Lung (tissue), 12 donors: ENCODE measurements around the gene FAM161B. TPM values are rescaled to one million over a fixed set of nuclear protein-coding genes. Genes with fewer than 3 reads are reported as not detected.
"Not testable (repeated sequence)": the region's sequence is repeated elsewhere in the genome, so short reads cannot be mapped to it uniquely, and the experiment has no call there.

ENCODE experiments used
- ATAC-seq: fragments of 200-7000 bp; cut with Tn5 transposase; one replicate; pipeline ENCODE4 v1.9.1; 2020; ENCODE audit warnings: moderate number of reproducible peaks; ENCODE audit not compliant: insufficient read depth, low FRiP score
- DNase-seq, 3 donors: peaks; one replicate each; pipeline ENCODE4 v3.0.0-alpha.2; 2013 to 2017
- H3K27ac ChIP-seq, 2 donors: one replicate each; pipeline ENCODE4 v1.5.1; 2013; ENCODE audit warnings: mild to moderate bottlenecking in 2 of 2, moderate library complexity in 2 of 2, control low read depth in 1 of 2, inconsistent platforms in 1 of 2, low read depth in 1 of 2, low read length in 1 of 2
- H3K27me3 ChIP-seq, 3 donors: one replicate each; pipeline ENCODE4 v1.5.1; 2013; ENCODE audit warnings: low read length in 2 of 3; ENCODE audit not compliant: control insufficient read depth in 3 of 3, insufficient read depth in 3 of 3
- H3K36me3 ChIP-seq, 4 donors: one replicate each; pipeline ENCODE4 v1.5.1; 2013; ENCODE audit warnings: low read length in 4 of 4, mild to moderate bottlenecking in 1 of 4, moderate library complexity in 1 of 4; ENCODE audit not compliant: control insufficient read depth in 4 of 4, insufficient read depth in 4 of 4
- H3K4me1 ChIP-seq, 5 donors: one replicate each; pipeline ENCODE4 v1.5.1; 2013; ENCODE audit warnings: low read length in 5 of 5, mild to moderate bottlenecking in 2 of 5, moderate library complexity in 1 of 5; ENCODE audit not compliant: control insufficient read depth in 5 of 5, insufficient read depth in 5 of 5
- H3K4me3 ChIP-seq: one replicate; pipeline ENCODE4 v1.5.1; 2013; ENCODE audit warnings: mild to moderate bottlenecking, control low read depth, moderate library complexity
- H3K9ac ChIP-seq, 2 donors: one replicate each; pipeline ENCODE4 v1.5.1; 2013; ENCODE audit warnings: low read length in 2 of 2, control low read depth in 1 of 2; ENCODE audit not compliant: insufficient read depth in 1 of 2
- H3K9me3 ChIP-seq, 4 donors: one replicate each; pipeline ENCODE4 v1.5.1; 2013; ENCODE audit warnings: low read length in 3 of 4, mild to moderate bottlenecking in 1 of 4, moderate library complexity in 1 of 4; ENCODE audit not compliant: control insufficient read depth in 4 of 4, insufficient read depth in 3 of 4
- WGBS, 2 donors: extraction: QIAGEN DNeasy Blood & Tissue Kit; methylation state at CpG; one replicate each; pipeline ENCODE4 v1.1.7; 2013; 5-methylcytosine and 5-hydroxymethylcytosine counted together
- polyA plus RNA-seq, 2 donors: library from polyadenylated mRNA; stranded (reverse); fragments of 200-250 nt; gene quantifications; one replicate each; pipeline ENCODE4 v1.2.1, GENCODE V29; 2013
- total RNA-seq, 2 donors: library from RNA; depleted of rRNA in 1 of 2; stranded (reverse); fragments of >200 nt in 1 of 2; gene quantifications; one replicate each; pipeline ENCODE4 v1.2.1, GENCODE V29; 2014 to 2021
- TF ChIP-seq, protein P1 (sequence below): IDR thresholded peaks from 2 replicates; pipeline ENCODE4 v1.5.1; 2012; ENCODE audit warnings: mild to moderate bottlenecking; ENCODE audit errors: control extremely low read depth, extremely low read depth
- donor health status: control.
- donor health status: control.
- donor health status: Bipolar disorder and iron deficiency.
- donor health status: healthy.
- donor health status: DM: yes; HTN: yes; CAD: no.

The FAM161B gene
- total and polyA plus RNA-seq, 4 donors = 1.9 to 9.7 (median 3.4) TPM

DNA sequence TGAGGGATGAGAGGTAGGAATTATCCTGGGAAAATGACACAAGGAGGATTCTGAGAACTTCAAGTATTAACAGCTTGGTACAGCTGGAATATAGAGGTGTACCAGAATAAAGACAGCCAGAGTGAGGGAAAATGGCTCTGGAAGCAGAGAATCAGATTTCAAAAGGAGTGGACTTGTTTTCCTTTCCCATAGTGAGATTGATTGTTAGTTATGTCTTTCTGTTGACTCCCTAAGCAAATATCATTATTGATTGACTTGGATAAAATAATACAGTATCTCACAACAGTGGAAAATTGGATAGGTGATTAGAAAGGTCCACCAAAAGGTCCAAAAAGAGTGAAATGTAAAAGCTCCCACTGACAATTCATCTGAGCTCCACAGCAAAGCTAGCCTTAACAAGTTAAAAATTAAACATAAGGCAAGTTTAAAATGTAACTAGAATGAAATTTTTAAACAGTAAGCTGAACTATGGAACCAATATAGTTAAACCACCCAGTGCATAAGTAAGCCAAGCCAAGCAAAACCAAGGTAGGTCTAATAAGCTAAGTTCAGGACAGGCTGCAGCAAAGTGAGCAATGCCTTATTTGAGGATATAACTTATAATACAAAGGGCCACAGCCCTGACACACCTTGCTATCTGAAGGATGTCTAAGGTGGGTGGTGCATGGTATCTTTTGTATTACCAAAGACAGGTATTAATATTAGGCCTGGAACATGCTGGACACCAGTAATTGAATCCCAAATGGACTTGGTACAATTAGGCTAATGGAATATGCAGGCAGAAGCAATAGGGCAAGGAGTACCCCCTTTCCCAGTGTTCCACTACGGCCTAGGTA, 47.4 kb upstream of the FAM161B start:
- TF ChIP-seq, protein P1, sequence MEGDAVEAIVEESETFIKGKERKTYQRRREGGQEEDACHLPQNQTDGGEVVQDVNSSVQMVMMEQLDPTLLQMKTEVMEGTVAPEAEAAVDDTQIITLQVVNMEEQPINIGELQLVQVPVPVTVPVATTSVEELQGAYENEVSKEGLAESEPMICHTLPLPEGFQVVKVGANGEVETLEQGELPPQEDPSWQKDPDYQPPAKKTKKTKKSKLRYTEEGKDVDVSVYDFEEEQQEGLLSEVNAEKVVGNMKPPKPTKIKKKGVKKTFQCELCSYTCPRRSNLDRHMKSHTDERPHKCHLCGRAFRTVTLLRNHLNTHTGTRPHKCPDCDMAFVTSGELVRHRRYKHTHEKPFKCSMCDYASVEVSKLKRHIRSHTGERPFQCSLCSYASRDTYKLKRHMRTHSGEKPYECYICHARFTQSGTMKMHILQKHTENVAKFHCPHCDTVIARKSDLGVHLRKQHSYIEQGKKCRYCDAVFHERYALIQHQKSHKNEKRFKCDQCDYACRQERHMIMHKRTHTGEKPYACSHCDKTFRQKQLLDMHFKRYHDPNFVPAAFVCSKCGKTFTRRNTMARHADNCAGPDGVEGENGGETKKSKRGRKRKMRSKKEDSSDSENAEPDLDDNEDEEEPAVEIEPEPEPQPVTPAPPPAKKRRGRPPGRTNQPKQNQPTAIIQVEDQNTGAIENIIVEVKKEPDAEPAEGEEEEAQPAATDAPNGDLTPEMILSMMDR = no peak
- H3K4me3 ChIP-seq = no peak overlapping the region
- DNase-seq = peak in 1 of 3 donors; percentile 1
- ATAC-seq = no peak
- peaks cover 0 to 5% (median 2%) of the 10 kb centered on the region in 4 donors for H3K36me3 ChIP-seq
- H3K27me3 ChIP-seq = no peaks in the 10 kb centered on the region
- H3K9me3 ChIP-seq = no peaks in the 10 kb centered on the region
- peaks cover 0 to 9% (median 0%) of the 10 kb centered on the region in 5 donors for H3K4me1 ChIP-seq
- 89 to 92% methylated on average over 1 of the region's 1 CpG for WGBS, 2 donors
- H3K9ac ChIP-seq = no peak overlapping the region
- H3K27ac ChIP-seq = no peak overlapping the region

DNA sequence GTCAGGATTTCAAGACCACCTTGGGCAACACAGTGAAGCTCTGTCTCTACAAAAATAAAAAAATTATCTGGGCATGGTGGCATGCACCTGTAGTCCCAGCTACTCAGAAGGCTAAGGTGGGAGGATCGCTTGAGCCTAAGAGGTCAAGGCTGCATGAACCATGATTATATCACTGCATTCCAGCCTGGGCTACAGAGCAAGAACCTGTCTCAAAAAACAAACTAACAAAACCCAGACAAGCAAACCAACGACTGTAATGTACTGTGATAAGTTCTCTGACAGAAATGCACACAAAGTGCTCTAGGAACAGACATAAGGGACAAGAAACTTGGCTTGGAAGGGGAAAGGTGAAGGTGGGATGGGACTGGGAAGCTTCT, 46.8 kb upstream of the FAM161B start:
- no peaks in the 10 kb centered on the region for H3K27me3 ChIP-seq
- no peak for DNase-seq
- peaks cover 0 to 5% (median 2%) of the 10 kb centered on the region in 4 donors for H3K36me3 ChIP-seq
- H3K4me3 ChIP-seq = no peak overlapping the region
- H3K27ac ChIP-seq = no peak overlapping the region
- TF ChIP-seq, protein P1 = no peak
- H3K4me1 ChIP-seq = peaks cover 0 to 9% (median 0%) of the 10 kb centered on the region in 5 donors
- ATAC-seq = no peak
- no peaks in the 10 kb centered on the region for H3K9me3 ChIP-seq
- 67 to 85% methylated on average over 2 of the region's 2 CpGs for WGBS, 2 donors
- no peak overlapping the region for H3K9ac ChIP-seq

DNA sequence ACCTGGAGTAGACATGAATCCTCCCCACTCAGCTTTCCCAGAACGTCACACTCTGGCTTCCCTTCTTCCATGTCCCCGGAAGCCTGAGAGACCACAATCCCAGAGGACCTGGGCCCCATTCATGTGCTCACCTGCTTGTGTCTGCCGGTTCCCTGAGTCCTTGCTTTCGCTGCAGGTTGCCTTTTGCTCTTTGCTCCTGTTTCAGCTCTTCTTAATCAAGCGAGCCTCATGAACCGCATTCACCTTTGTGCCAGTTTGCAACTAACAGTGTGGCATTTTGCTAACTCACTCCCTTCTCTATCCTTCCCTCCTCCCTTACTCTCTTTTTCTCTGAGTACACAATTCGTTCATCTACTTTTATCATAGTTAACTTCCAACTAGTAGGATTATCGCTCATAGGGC, 46.1 kb upstream of the FAM161B start:
- 93 to 94% methylated on average over 8 of the region's 8 CpGs for WGBS, 2 donors
- DNase-seq = no peak
- H3K27ac ChIP-seq = no peak overlapping the region
- peaks cover 0 to 9% (median 0%) of the 10 kb centered on the region in 5 donors for H3K4me1 ChIP-seq
- no peaks in the 10 kb centered on the region for H3K9me3 ChIP-seq
- no peak overlapping the region for H3K9ac ChIP-seq
- TF ChIP-seq, protein P1 = no peak
- H3K36me3 ChIP-seq = peaks cover 0 to 5% (median 2%) of the 10 kb centered on the region in 4 donors
- H3K27me3 ChIP-seq = no peaks in the 10 kb centered on the region
- ATAC-seq = no peak
- H3K4me3 ChIP-seq = no peak overlapping the region

DNA sequence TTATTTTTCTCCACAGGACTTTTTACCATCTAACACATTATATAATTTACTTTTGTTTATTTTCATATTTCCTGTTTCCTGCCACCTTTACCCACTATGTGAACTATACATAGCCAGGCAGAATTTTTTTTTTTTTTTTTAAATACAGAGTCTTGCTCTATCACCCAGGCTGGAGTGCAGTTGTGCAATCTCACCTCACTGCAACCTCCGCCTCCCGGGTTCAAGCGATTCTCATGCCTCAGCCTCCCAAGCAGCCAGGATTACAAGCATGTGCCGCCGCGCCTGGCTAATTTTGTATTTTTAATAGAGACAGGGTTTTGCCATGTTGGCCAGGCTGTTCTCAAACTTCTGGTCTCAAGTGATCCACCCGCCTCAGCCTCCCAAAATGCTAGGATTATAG, 45.0 kb upstream of the FAM161B start:
- not testable (repeated sequence) for H3K9ac ChIP-seq, H3K27ac ChIP-seq, ATAC-seq

More for the DNA sequence above, 45.0 kb upstream of the FAM161B start:
- H3K4me1 ChIP-seq, DNase-seq, H3K4me3 ChIP-seq, H3K36me3 ChIP-seq, H3K9me3 ChIP-seq, H3K27me3 ChIP-seq: not testable (repeated sequence)
- WGBS, 2 donors = 91% methylated on average over 7 of the region's 7 CpGs
